ENCODE data around the gene XPO1. TPM values are rescaled to one million over a fixed set of nuclear protein-coding genes. Genes with fewer than 3 reads are reported as not detected.

Gene XPO1
- total and polyA plus RNA-seq, 8 donors = 22.7 to 71.3 (median 39.0) TPM

DNA sequence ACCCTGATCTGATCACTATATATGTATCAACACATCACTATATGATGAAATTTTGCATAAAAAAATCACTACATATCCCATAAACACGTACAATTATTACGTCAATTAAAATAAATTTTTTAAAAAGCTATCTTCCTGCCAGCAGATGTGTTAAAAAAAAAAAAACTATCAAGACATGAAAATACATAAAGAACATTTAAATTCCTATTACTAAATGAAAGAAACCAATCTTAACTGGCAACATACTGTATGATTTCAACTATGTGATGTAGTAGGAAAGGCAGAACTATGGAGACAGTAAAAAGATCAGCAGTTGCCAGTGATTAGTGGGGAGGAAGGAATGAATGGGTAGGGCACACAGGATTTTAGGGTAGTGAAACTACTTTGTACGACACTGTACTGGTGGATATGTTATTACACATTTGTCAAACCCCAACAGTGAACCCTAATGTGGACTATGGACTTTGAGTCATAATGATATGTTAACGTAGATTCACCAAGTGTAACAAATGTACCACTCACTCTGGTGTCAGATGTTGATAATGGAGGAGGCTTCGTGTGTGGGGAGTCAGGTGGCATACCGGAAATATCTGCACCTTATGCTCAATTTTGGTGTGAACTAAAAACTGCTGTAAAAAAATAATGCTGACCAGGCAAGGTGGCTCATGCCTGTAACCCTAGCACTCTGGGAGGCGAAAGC is 94.7 kb downstream of the XPO1 start:
- intact Hi-C loops (cut with DNase I) = no loop called here
- no peaks in the 10 kb centered on the region for H3K27me3 ChIP-seq
- 55 to 56% methylated on average over 7 of the region's 7 CpGs for WGBS, 2 donors
- no peak overlapping the region for H3K27ac ChIP-seq
- H3K4me3 ChIP-seq = no peak overlapping the region
- FAIRE-seq (no peak), ATAC-seq (peak in 3 of 4 donors; percentile 70 to 87 (median 73)), DNase-seq (no peak)
- TF ChIP-seq, protein P1, sequence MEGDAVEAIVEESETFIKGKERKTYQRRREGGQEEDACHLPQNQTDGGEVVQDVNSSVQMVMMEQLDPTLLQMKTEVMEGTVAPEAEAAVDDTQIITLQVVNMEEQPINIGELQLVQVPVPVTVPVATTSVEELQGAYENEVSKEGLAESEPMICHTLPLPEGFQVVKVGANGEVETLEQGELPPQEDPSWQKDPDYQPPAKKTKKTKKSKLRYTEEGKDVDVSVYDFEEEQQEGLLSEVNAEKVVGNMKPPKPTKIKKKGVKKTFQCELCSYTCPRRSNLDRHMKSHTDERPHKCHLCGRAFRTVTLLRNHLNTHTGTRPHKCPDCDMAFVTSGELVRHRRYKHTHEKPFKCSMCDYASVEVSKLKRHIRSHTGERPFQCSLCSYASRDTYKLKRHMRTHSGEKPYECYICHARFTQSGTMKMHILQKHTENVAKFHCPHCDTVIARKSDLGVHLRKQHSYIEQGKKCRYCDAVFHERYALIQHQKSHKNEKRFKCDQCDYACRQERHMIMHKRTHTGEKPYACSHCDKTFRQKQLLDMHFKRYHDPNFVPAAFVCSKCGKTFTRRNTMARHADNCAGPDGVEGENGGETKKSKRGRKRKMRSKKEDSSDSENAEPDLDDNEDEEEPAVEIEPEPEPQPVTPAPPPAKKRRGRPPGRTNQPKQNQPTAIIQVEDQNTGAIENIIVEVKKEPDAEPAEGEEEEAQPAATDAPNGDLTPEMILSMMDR (IDR thresholded peaks at IDR 0.05) = no peak
- H3K36me3 ChIP-seq = no peaks in the 10 kb centered on the region
- peaks cover 0 to 13% (median 11%) of the 10 kb centered on the region in 3 donors for H3K4me1 ChIP-seq
- no peaks in the 10 kb centered on the region for H3K9me3 ChIP-seq

DNA sequence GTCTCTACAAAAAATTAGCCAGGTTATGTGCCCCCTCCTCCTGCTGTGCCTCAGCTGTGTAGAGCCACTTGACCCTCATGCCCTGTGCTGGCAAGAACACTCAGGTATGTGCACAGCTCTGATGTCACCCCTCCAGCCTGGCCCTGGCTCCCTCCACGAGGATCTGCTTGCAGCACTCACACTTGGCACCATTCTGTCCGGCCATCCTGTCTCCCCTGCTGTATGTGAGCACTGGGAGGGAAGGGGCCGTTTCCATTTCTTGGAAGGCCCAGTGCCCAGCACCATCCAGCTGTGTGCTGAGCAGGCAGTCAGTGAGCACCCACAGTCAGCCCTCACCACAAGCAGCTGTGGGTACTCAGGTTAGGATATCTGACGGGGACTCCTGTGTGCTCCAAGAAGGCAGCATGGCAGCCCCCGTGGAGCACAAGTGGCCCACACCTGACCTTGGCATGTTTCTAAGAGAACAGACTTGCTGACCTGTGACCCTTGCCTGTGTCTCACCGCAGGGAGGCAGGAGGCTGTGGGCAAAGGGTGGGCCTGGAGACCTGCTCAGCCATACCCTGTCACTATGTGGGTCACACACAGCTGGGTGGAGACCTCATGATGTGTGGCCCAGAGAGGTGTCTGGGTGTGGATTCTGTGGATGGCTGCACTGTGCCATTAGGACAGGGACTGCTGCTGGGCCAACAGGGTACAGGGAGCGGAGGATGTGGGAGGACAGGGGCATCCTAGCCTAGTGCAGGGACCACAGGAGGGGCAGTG is 98.7 kb downstream of the XPO1 start:
- FAIRE-seq (no peak), DNase-seq (peak in 2 of 6 donors; percentile 46 to 67), ATAC-seq (peak in 3 of 4 donors; percentile 32 to 61 (median 46))
- Histone ChIP-seq H3K9me3 (no peaks in the 10 kb centered on the region), H3K27me3 (no peaks in the 10 kb centered on the region), H3K36me3 (no peaks in the 10 kb centered on the region), H3K4me3 (no peak overlapping the region), H3K4me1 (peaks cover 0 to 27% (median 11%) of the 10 kb centered on the region in 3 donors), H3K27ac (no peak overlapping the region)
- WGBS, 2 donors = 61% methylated on average over 7 of the region's 7 CpGs
- intact Hi-C loops (cut with DNase I) = no loop called here
- TF ChIP-seq, protein P1 (IDR thresholded peaks at IDR 0.05) = no peak

DNA sequence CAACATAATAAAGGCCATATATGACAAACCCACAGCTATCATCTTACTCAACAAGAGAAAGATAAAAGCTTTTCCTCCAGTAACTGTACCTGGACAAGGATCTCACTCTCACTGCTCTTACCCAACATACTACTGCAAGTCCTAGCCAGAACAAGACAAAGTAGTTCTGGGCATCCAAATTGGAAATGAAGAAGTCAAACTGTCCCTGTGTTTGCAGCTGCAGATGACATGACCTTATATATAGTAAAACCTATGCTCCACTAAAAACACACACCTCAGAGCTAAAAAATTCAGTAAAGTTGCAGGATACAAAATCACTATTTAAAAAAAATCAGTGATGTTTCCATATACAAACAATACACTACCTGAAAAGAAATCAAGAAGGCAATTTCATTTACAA is 99.5 kb downstream of the XPO1 start:
- no peak for DNase-seq
- Histone ChIP-seq H3K27ac (no peak overlapping the region), H3K4me1 (peaks cover 0 to 27% (median 10%) of the 10 kb centered on the region in 3 donors), H3K36me3 (no peaks in the 10 kb centered on the region), H3K4me3 (no peak overlapping the region), H3K9me3 (no peaks in the 10 kb centered on the region), H3K27me3 (no peaks in the 10 kb centered on the region)
- no peak for ATAC-seq
- no peak for FAIRE-seq
- intact Hi-C loops (cut with DNase I) = no loop called here
- TF ChIP-seq, protein P1 (IDR thresholded peaks at IDR 0.05) = no peak

GRCh38 chr2:61437170-61437569 is 101.0 kb downstream of the XPO1 start:
- FAIRE-seq (no peak), ATAC-seq (no peak), DNase-seq (no peak)
- peaks cover 0 to 26% (median 5%) of the 10 kb centered on the region in 3 donors for H3K4me1 ChIP-seq
- H3K4me3 ChIP-seq = no peak overlapping the region
- no peaks in the 10 kb centered on the region for H3K27me3 ChIP-seq
- no peaks in the 10 kb centered on the region for H3K9me3 ChIP-seq
- TF ChIP-seq, protein P1 (IDR thresholded peaks at IDR 0.05) = no peak
- intact Hi-C loops (cut with DNase I) = no loop called here
- no peaks in the 10 kb centered on the region for H3K36me3 ChIP-seq
- no peak overlapping the region for H3K27ac ChIP-seq
- WGBS, 2 donors = 78 to 87% methylated on average over 4 of the region's 4 CpGs

DNA sequence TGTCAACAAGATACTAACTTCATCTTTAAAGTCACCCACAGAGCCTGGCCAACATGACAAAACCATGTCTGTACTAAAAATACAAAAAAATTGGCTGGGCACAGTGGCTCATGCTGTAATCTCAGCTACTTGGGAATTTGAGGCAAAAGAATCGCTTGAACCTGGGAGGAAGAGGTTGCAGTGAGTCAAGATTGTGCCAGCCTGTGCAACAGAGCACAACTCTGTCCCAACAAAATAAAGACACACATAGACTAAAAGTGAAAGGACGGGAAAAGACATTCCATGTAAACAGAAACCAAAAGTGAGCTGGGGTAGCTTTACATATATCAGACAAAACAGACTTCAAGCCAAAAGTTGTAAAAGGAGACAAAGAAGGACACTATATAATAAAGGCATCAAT is 102.1 kb downstream of the XPO1 start:
- Histone ChIP-seq H3K4me1 (peaks cover 0 to 26% (median 5%) of the 10 kb centered on the region in 3 donors), H3K36me3 (no peaks in the 10 kb centered on the region), H3K27ac (no peak overlapping the region), H3K27me3 (no peaks in the 10 kb centered on the region), H3K9me3 (no peaks in the 10 kb centered on the region), H3K4me3 (no peak overlapping the region)
- DNase-seq (no peak), ATAC-seq (no peak), FAIRE-seq (no peak)
- intact Hi-C loops (cut with DNase I) = no loop called here
- 75 to 88% methylated on average over 2 of the region's 2 CpGs for whole genome bisulfite sequencing, 2 donors
- TF ChIP-seq, protein P1 (IDR thresholded peaks at IDR 0.05) = no peak
